Chondrocyte (in vitro differentiated cells): ENCODE results near the gene FBXO36. TPM values are rescaled to one million over a fixed set of nuclear protein-coding genes. Genes with fewer than 3 reads are reported as not detected.

Experiments used
- DNase-seq: peaks from one replicate; pipeline ENCODE4 v3.0.0; 2021; ENCODE audit warnings: mixed read lengths, low spot score
- H3K27ac Mint-ChIP-seq: one replicate; pipeline ENCODE4 v1.8.0; 2021; ENCODE audit warnings: mild to moderate bottlenecking, moderate library complexity, mixed read lengths; ENCODE audit not compliant: unreplicated experiment
- H3K27me3 Mint-ChIP-seq: 2 replicates; pipeline ENCODE4 v1.8.0; 2021; ENCODE audit warnings: low read depth, mixed read lengths
- H3K36me3 Mint-ChIP-seq: 2 replicates; pipeline ENCODE4 v1.8.0; 2021; ENCODE audit warnings: low read depth, mixed read lengths
- H3K4me1 Mint-ChIP-seq: 2 replicates; pipeline ENCODE4 v1.8.0; 2021; ENCODE audit warnings: low read depth, mild to moderate bottlenecking, mixed read lengths
- H3K4me3 Mint-ChIP-seq: one replicate; pipeline ENCODE4 v1.8.0; 2021; ENCODE audit warnings: mild to moderate bottlenecking, moderate library complexity, mixed read lengths; ENCODE audit not compliant: unreplicated experiment
- H3K9me3 Mint-ChIP-seq: 2 replicates; pipeline ENCODE4 v1.8.0; 2021; ENCODE audit warnings: low read depth, mixed read lengths
- total RNA-seq: library from RNA; stranded (reverse); gene quantifications from 3 replicates; pipeline ENCODE4 v1.2.1, GENCODE V29; 2021
- TF ChIP-seq, protein P1 (sequence below): fragments of 200-600 bp; sonication (generic); IDR thresholded peaks from 2 replicates; pipeline ENCODE4 v1.5.0; 2021; ENCODE audit warnings: antibody characterized with exemption, mild to moderate bottlenecking, moderate library complexity

The FBXO36 gene
- total RNA-seq, 1 donor from 2014 or later: 3.0 TPM

- Mint-ChIP-seq H3K27ac (peak overlapping the region; percentile 57), H3K9me3 (no peaks in the 10 kb centered on the region), H3K4me1 (peaks cover 35% of the 10 kb centered on the region), H3K27me3 (no peaks in the 10 kb centered on the region), H3K4me3 (no peak overlapping the region), H3K36me3 (peaks cover 3% of the 10 kb centered on the region)
- no peak for DNase-seq
- TF ChIP-seq, protein P1, sequence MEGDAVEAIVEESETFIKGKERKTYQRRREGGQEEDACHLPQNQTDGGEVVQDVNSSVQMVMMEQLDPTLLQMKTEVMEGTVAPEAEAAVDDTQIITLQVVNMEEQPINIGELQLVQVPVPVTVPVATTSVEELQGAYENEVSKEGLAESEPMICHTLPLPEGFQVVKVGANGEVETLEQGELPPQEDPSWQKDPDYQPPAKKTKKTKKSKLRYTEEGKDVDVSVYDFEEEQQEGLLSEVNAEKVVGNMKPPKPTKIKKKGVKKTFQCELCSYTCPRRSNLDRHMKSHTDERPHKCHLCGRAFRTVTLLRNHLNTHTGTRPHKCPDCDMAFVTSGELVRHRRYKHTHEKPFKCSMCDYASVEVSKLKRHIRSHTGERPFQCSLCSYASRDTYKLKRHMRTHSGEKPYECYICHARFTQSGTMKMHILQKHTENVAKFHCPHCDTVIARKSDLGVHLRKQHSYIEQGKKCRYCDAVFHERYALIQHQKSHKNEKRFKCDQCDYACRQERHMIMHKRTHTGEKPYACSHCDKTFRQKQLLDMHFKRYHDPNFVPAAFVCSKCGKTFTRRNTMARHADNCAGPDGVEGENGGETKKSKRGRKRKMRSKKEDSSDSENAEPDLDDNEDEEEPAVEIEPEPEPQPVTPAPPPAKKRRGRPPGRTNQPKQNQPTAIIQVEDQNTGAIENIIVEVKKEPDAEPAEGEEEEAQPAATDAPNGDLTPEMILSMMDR: peak; percentile 68
These were observed 11.4 kb upstream of the FBXO36 start for GRCh38 chr2:229910832-229911412.

- Mint-ChIP-seq H3K27me3 (no peaks in the 10 kb centered on the region), H3K27ac (peak overlapping the region; percentile 42), H3K9me3 (no peaks in the 10 kb centered on the region), H3K36me3 (peaks cover 6% of the 10 kb centered on the region), H3K4me3 (no peak overlapping the region), H3K4me1 (peaks cover 45% of the 10 kb centered on the region)
- TF ChIP-seq, protein P1: no peak
- no peak for DNase-seq
These were observed 8.1 kb upstream of the FBXO36 start for GRCh38 chr2:229914171-229914570.

DNA sequence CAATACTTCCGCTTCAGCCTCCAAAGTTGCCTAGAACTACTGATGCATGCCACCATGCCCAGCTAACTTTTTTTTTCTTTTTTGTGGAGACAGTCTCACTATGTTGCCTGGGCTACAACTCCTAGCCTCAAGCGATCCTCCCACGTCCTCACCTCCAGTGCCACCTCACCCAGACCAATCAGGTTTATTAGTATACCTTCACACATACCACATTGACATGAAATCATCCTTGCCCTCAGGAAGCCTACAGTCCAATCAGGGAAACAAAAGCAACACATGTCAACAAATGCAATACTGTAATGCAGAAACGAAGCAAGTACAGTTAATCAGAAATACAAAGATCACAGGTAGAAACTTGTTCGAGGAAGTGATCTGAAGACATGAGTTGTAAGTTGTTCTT, 4.5 kb upstream of the FBXO36 start:
- H3K4me1 Mint-ChIP-seq: peaks cover 36% of the 10 kb centered on the region
- H3K4me3 Mint-ChIP-seq: no peak overlapping the region
- peak overlapping the region; percentile 25 for H3K27ac Mint-ChIP-seq
- no peaks in the 10 kb centered on the region for H3K9me3 Mint-ChIP-seq
- H3K27me3 Mint-ChIP-seq: no peaks in the 10 kb centered on the region
- H3K36me3 Mint-ChIP-seq: peaks cover 7% of the 10 kb centered on the region
- TF ChIP-seq, protein P1: no peak
- DNase-seq: no peak

DNA sequence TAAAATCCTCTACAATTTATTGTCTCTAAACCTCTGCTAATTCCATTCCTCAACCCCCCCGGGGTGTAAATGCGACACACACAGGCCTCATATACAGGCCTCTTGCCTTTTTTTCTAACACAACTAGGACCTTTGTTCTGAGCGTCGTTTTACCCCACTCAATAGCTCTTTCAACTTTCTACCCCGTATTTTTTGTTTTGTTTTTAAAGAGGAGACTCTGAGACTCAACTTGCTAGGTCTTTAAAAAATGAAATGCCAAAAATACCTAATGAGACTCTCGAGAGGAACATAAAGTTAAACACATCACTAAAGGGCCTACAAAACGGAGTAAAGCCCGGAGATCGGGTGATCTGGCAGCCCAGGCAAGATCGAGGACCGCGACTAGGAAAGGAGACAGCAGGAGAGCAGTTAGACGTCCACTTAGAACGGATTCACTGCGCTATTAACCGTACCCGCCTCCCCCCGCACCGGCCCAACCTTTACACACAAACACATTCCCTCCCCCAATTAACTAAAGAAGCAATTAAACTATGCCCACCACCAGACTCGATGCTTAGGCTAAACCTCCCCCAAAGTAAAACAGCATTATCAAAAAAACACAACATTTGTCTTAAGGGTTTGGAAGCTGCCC, 2.2 kb upstream of the FBXO36 start:
- H3K36me3 Mint-ChIP-seq: peaks cover 7% of the 10 kb centered on the region
- no peaks in the 10 kb centered on the region for H3K9me3 Mint-ChIP-seq
- no peaks in the 10 kb centered on the region for H3K27me3 Mint-ChIP-seq
- peaks cover 39% of the 10 kb centered on the region for H3K4me1 Mint-ChIP-seq
- no peak for DNase-seq
- peak overlapping the region; percentile 100 for H3K4me3 Mint-ChIP-seq
- H3K27ac Mint-ChIP-seq: peak overlapping the region; percentile 100
- TF ChIP-seq, protein P1: no peak

DNA sequence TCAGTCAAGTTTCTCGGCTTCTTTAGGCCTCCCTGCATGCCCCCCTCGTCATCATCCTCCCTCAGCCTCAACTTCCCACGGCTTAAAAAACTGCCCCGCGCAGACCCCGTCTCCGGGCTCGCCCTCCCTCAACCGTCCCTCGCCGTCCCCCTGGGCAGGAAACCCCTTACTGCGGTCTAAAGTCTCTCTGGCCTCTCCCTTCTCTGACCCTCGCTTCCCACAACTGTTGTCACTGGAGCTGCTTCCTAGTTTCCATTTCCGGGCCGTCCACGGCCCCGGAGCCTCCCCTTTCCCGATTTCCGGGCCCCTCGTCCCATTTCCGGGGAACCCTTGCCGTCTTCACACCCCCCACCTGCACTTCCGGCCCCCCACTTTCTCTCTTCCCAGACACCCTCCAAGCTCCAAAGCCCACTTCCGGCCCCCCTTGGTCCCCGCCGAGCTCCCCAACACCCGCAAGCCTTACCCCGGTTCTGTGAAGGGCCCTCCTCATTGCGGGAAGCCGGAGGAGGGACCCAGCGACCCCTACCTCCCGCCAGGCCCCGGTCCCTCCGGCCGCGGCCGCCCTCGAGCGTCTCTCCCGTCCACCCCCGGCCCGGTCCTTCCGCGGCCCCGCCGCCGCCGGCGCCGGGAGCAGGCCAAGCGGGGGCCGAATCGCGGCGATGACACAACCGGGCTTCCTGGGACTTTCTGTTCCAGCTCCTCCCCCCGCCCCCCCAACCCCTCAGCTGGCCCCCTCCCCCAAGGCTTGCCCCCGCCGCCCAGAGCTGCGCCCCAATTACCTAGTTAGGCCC, 1.0 kb upstream of the FBXO36 start:
- peak overlapping the region; percentile 100 for H3K4me3 Mint-ChIP-seq
- peaks cover 7% of the 10 kb centered on the region for H3K36me3 Mint-ChIP-seq
- H3K4me1 Mint-ChIP-seq: peaks cover 45% of the 10 kb centered on the region
- no peaks in the 10 kb centered on the region for H3K27me3 Mint-ChIP-seq
- H3K9me3 Mint-ChIP-seq: no peaks in the 10 kb centered on the region
- DNase-seq: no peak
- TF ChIP-seq, protein P1: no peak
- H3K27ac Mint-ChIP-seq: peak overlapping the region; percentile 100
